ENCODE data around the gene BAHD1.

BAHD1 gene

DNA sequence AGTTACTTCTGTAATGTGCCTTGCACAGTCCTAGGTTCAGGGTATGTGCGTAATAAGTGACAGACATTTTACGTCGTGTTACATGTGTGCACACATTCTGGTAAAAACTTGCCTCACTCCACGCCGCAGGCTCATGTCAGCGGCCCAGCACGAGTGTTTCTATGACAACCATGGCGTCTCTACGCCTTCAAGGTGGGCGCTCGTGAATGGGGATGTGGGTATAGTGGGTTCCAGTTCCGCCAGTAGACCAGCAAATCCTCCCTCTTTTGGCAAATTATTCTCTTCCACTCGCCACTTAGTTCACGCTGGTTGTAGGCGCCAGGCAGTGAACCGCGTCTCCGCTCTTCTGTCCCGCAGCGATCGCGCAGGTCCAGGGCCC is 70.3 kb downstream of the BAHD1 start:
- Histone ChIP-seq H3K27ac (ENCODE audit: low read depth, low read length) (no peak overlapping the region), H3K27me3 (ENCODE audit: control insufficient read depth in 1 of 2, insufficient read depth in 2 of 2, low read length in 2 of 2) (peaks cover 13 to 14% of the 10 kb centered on the region in 2 donors), H3K36me3 (ENCODE audit: control insufficient read depth in 1 of 2, insufficient read depth in 2 of 2, low read length in 2 of 2) (no peaks in the 10 kb centered on the region), H3K4me3 (ENCODE audit: low read depth in 1 of 2, low read length in 2 of 2) (peak overlapping the region; percentile 65 to 73), H3K4me1 (ENCODE audit: control insufficient read depth in 1 of 2, insufficient read depth in 2 of 2, low read length in 2 of 2) (peaks cover 12 to 17% of the 10 kb centered on the region in 2 donors), H3K9me3 (ENCODE audit: control insufficient read depth in 1 of 2, low read length in 2 of 2) (no peaks in the 10 kb centered on the region), H3K9ac (ENCODE audit: low read depth in 1 of 2, low read length in 2 of 2) (peak overlapping the region; percentile 44 to 48)

DNA sequence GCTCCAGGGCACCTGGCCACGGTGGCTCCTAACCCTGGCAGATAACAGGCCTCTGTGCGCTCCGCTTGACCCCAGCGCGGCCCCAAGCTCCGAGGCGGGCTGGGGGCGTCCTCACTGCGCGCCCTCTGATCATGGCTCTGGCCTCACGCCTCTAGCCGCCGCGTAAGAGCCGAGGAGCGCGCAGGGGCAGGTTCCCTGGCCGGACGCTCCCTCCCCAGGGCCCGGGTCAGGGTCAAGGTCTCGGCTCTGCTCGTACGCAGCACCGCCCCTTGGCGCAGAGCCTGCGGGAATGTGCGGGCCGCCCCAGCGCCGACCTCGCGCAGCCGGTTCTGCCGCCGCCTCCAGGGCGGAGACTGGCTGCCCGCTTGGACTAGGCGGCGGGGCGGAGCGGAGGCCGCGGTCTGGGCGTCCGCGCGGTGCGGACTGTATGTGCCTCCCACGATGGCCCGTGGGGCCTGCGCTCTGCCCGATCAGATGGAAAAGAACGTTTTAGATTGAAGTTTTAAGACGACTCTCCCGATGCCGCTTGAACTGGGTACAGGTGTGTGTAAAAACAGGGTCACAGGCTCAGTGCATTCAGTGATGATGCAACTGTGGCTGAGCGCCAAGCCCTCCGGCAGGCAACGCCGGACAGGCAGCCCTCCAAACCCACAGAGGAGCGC is 70.8 kb downstream of the BAHD1 start:
- Histone ChIP-seq H3K9ac (ENCODE audit: low read depth in 1 of 2, low read length in 2 of 2) (peak overlapping the region; percentile 44 to 48), H3K4me1 (ENCODE audit: control insufficient read depth in 1 of 2, insufficient read depth in 2 of 2, low read length in 2 of 2) (peaks cover 12 to 17% of the 10 kb centered on the region in 2 donors), H3K4me3 (ENCODE audit: low read depth in 1 of 2, low read length in 2 of 2) (peak overlapping the region; percentile 65 to 73), H3K27ac (ENCODE audit: low read depth, low read length) (no peak overlapping the region), H3K36me3 (ENCODE audit: control insufficient read depth in 1 of 2, insufficient read depth in 2 of 2, low read length in 2 of 2) (no peaks in the 10 kb centered on the region), H3K27me3 (ENCODE audit: control insufficient read depth in 1 of 2, insufficient read depth in 2 of 2, low read length in 2 of 2) (peaks cover 13 to 14% of the 10 kb centered on the region in 2 donors), H3K9me3 (ENCODE audit: control insufficient read depth in 1 of 2, low read length in 2 of 2) (no peaks in the 10 kb centered on the region)

DNA sequence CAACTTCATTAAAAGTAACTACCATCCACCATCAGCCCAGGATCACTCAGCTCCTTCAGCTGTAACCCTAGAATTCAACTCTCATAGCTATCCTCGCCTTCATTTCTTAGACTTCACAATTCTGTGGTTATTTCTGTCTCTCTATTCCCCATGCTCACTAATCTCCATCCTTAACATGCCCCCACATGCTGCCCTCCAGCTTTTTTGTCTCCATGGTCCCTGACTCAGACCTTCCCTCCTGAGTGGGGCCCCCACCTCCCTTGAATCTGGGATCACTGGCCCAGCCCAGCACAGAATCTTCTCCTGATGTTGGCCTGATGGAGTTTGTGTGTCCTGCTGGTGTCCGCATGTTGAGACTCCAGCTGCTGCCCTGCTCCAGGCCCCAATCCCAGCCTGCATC is 71.7 kb downstream of the BAHD1 start:
- H3K9me3 ChIP-seq (ENCODE audit: control insufficient read depth in 1 of 2, low read length in 2 of 2): no peaks in the 10 kb centered on the region
- peaks cover 13 to 14% of the 10 kb centered on the region in 2 donors for H3K27me3 ChIP-seq (ENCODE audit: control insufficient read depth in 1 of 2, insufficient read depth in 2 of 2, low read length in 2 of 2)
- H3K4me3 ChIP-seq (ENCODE audit: low read depth in 1 of 2, low read length in 2 of 2): no peak overlapping the region
- H3K27ac ChIP-seq (ENCODE audit: low read depth, low read length): no peak overlapping the region
- no peaks in the 10 kb centered on the region for H3K36me3 ChIP-seq (ENCODE audit: control insufficient read depth in 1 of 2, insufficient read depth in 2 of 2, low read length in 2 of 2)
- H3K4me1 ChIP-seq (ENCODE audit: control insufficient read depth in 1 of 2, insufficient read depth in 2 of 2, low read length in 2 of 2): peaks cover 12 to 13% of the 10 kb centered on the region in 2 donors
- H3K9ac ChIP-seq (ENCODE audit: low read depth in 1 of 2, low read length in 2 of 2): peak overlapping the region in 1 of 2 donors; percentile 48

DNA sequence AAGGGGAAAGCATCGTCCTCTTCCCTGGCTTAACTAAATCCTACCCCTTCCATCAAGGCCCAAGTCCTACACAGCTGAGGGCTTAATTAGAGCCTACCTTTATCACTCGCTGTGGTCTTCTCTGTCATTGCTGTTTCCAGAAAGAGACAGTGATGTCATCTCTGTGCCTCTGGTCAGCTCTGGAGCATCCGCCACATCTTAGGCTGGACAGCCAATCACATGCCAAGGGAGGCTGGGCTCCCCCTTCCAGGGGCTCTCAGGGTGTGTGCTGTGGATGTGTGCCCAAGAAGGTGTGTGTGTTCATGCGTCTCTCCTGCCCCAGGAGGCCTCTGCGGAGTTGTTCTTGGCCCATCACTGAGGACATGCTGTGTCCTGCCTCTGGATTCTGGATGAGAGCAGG is 72.9 kb downstream of the BAHD1 start:
- no peaks in the 10 kb centered on the region for H3K36me3 ChIP-seq (ENCODE audit: control insufficient read depth in 1 of 2, insufficient read depth in 2 of 2, low read length in 2 of 2)
- H3K9ac ChIP-seq (ENCODE audit: low read depth in 1 of 2, low read length in 2 of 2): no peak overlapping the region
- peaks cover 12 to 13% of the 10 kb centered on the region in 2 donors for H3K4me1 ChIP-seq (ENCODE audit: control insufficient read depth in 1 of 2, insufficient read depth in 2 of 2, low read length in 2 of 2)
- no peaks in the 10 kb centered on the region for H3K9me3 ChIP-seq (ENCODE audit: control insufficient read depth in 1 of 2, low read length in 2 of 2)
- peaks cover 13 to 14% of the 10 kb centered on the region in 2 donors for H3K27me3 ChIP-seq (ENCODE audit: control insufficient read depth in 1 of 2, insufficient read depth in 2 of 2, low read length in 2 of 2)
- no peak overlapping the region for H3K4me3 ChIP-seq (ENCODE audit: low read depth in 1 of 2, low read length in 2 of 2)
- no peak overlapping the region for H3K27ac ChIP-seq (ENCODE audit: low read depth, low read length)

DNA sequence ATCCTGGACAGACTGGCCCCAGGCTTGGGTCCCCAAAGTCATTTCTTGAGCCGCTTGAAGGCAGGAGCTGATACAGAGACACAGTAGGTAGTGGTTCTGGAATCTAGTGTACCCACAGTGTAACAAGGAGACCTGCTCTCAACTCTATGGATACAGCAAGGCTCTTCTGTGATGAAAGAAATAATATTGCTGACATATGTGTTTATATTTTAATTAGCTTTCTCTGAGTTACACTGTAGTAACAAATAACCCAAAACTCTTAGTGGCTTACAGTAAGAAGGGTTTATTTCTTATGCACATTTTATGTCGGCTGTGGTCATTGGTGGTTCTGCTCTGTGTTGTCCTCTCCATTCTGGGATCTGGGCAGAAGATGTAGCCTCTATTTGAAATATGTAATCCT is 75.6 kb downstream of the BAHD1 start:
- Histone ChIP-seq H3K9me3 (ENCODE audit: control insufficient read depth in 1 of 2, low read length in 2 of 2) (no peaks in the 10 kb centered on the region), H3K36me3 (ENCODE audit: control insufficient read depth in 1 of 2, insufficient read depth in 2 of 2, low read length in 2 of 2) (no peaks in the 10 kb centered on the region), H3K27me3 (ENCODE audit: control insufficient read depth in 1 of 2, insufficient read depth in 2 of 2, low read length in 2 of 2) (peaks cover 5 to 7% of the 10 kb centered on the region in 2 donors), H3K4me3 (ENCODE audit: low read depth in 1 of 2, low read length in 2 of 2) (no peak overlapping the region), H3K4me1 (ENCODE audit: control insufficient read depth in 1 of 2, insufficient read depth in 2 of 2, low read length in 2 of 2) (peaks cover 7 to 9% of the 10 kb centered on the region in 2 donors), H3K9ac (ENCODE audit: low read depth in 1 of 2, low read length in 2 of 2) (no peak overlapping the region), H3K27ac (ENCODE audit: low read depth, low read length) (no peak overlapping the region)

All from duodenal mucosa (tissue), 2 donors.